GM10248 (cell line): Measurements from ENCODE around the gene EXD3.

Experiments
- CTCF ChIA-PET: fragments of 300-600 bp; sonication (Branson Sonifier 250); formaldehyde crosslinking; extraction: SDS; loops from one replicate; lab custom pipeline; 2021; ENCODE audit warnings: antibody characterized with exemption; lab: Yijun Ruan, JAX
- POLR2A ChIA-PET: fragments of 350-650 bp; sonication (Branson Sonifier 250); formaldehyde crosslinking; extraction: SDS; loops from one replicate; lab custom pipeline; 2020; ENCODE audit warnings: antibody characterized with exemption; lab: Yijun Ruan, JAX
- DNase-seq: peaks from one replicate; pipeline ENCODE4 v3.0.0; 2012; ENCODE audit errors: extremely low spot score
- CTCF ChIP-seq: IDR thresholded peaks from 2 replicates; pipeline ENCODE4 v1.5.1; 2012; ENCODE audit warnings: mild to moderate bottlenecking, low read depth; ENCODE audit errors: extremely low read depth, missing control alignments, control extremely low read depth

EXD3 gene

DNA sequence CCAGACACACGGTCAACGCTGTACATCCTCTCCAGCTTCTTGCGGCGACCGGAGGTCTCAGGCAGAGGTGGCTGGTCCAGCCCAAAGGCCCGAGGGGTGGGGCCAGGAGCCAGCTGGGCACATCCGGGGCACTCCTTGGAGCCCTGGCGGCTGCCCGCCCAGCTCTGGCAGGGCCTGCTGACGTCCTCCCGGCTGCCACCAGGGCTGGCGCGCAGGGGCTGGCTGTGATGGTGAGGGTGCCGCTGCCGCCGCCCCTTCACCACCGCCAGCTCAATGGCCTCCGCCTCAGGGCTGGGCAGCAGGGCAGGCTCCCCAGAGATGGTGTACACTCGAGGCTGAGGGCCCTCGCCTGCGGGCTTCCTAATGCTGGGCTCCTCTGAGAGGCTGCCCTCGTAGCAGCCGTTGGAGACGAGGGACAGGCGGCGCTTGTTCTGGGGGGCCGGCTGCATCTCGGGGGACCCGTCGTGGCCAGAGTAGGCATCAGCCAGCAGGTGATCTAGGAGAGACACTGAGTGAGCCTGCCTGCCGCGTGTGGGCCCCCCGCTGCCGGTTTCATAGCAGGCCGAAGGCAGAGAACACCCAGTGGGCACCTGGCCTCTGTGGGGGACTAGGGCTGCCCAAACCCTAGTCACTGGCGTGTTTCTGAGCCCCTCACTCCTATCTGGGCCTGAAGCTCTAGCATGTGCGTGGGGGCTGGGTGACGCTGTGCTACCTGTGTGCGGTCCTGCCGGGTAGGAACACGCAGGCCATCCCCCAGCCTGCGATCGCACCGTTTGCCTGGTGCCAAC lies 34.6 kb upstream of the EXD3 start:
- CTCF ChIA-PET = interaction anchor here (0.8 to 1.6 kb wide), 5 partner anchors 11 to 171 kb away, joined by 3 to 5 read pairs (median 3); no protein-coding TSS in a partner anchor

GRCh38 chr9:137456864-137457405 lies 34.0 kb upstream of the EXD3 start:
- ChIA-PET POLR2A (no interaction called here), CTCF (interaction anchor here (0.8 to 1.6 kb wide), 5 partner anchors 11 to 170 kb away, joined by 3 to 5 read pairs (median 3); no protein-coding TSS in a partner anchor)
- TF ChIP-seq CTCF = no peak
- DNase-seq = no peak

More for the DNA sequence above, 34.6 kb upstream of the EXD3 start:
- no peak for DNase-seq
- POLR2A ChIA-PET = no interaction called here
- TF ChIP-seq CTCF = no peak

GRCh38 chr9:137456061-137456863 lies 33.3 kb upstream of the EXD3 start:
- ChIA-PET POLR2A (interaction anchor here (0.6 kb wide), 1 partner anchor 15 kb away, joined by 3 read pairs; no protein-coding TSS in a partner anchor), CTCF (interaction anchor here (0.8 to 1.6 kb wide), 6 partner anchors 11 to 170 kb away, joined by 3 to 5 read pairs (median 3); partner anchors contain the start of gene NRARP)
- no peak for TF ChIP-seq CTCF
- no peak for DNase-seq

GRCh38 chr9:137455359-137455991 lies 32.5 kb upstream of the EXD3 start:
- ChIA-PET CTCF (interaction anchor here (0.9 to 1.0 kb wide), 3 partner anchors 10 to 153 kb away, joined by 3 read pairs; partner anchors contain the start of gene NRARP), POLR2A (interaction anchor here (0.6 kb wide), 1 partner anchor 14 kb away, joined by 3 read pairs; no protein-coding TSS in a partner anchor)
- no peak for TF ChIP-seq CTCF
- DNase-seq = no peak

DNA sequence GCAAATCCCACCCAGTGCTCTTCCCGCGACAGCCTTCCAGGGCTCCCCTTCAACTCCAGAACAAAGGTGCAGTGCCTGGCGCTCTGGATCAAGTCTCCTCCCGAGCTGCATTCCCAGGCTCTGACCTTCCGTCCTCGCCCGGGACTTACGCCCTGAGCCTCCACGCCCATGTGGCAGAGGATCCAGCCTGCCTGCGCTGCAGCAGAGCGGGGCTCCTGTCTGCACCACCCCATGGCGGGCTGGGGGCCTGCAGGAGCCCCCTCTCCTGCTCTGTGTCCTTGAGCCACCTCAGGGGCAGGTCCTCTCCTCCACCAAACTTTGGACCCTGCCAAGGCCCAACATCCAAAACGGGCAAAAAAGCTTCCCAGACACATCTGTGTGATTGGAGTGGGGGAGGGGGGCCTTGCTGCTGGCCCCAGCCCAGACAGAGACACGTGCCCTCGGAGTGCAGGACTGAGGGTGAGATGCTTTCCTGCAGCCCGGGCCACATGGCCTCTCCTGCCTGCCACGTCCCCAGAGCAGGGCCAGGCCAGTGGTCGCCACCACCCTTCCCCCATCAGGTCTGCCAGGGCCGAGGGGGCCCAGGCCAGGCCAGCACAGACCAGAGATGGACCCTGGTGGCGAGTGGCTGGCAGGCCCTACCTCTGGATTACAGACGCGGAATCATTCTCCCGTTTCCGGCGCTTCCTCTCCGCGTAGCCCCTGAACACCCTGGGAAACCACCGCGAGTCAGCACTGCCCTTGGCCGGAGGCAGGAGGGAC lies 31.8 kb upstream of the EXD3 start:
- POLR2A ChIA-PET = no interaction called here

More for the DNA sequence above, 31.8 kb upstream of the EXD3 start:
- no peak for DNase-seq
- CTCF ChIA-PET = interaction anchor here (0.9 to 1.0 kb wide), 2 partner anchors 9 to 153 kb away, joined by 3 read pairs; partner anchors contain the start of gene NRARP
- no peak for TF ChIP-seq CTCF
